ENCODE measurements around the gene OCLN. TPM values are rescaled to one million over a fixed set of nuclear protein-coding genes. Genes with fewer than 3 reads are reported as not detected.
"Not testable (repeated sequence)": the region's sequence is repeated elsewhere in the genome, so short reads cannot be mapped to it uniquely, and the experiment has no call there.

The OCLN gene
- total and polyA plus RNA-seq, 5 donors from 2014 or later = 0.06 to 1.4 (median 0.09) TPM; not detected in 1

GRCh38 chr5:69454460-69455249 is 37.9 kb upstream of the OCLN start:
- H3K4me3 Mint-ChIP-seq = no peak overlapping the region
- no peaks in the 10 kb centered on the region for H3K4me1 ChIP-seq (ENCODE audit: control insufficient read depth, insufficient read depth, low read length, poor library complexity, severe bottlenecking)
- H3K27me3 ChIP-seq (ENCODE audit: control insufficient read depth, insufficient read depth, low read length) = no peaks in the 10 kb centered on the region
- DNase-seq (no peak), ATAC-seq (ENCODE audit: low read depth in 2 of 2) (no peak)
- H3K27ac Mint-ChIP-seq = no peak overlapping the region
- H3K9me3 Mint-ChIP-seq = peaks cover 0 to 7% (median 2%) of the 10 kb centered on the region in 7 donors
- H3K9me3 ChIP-seq (ENCODE audit: control insufficient read depth in 2 of 2, low read length in 2 of 2) = no peaks in the 10 kb centered on the region
- H3K27me3 Mint-ChIP-seq = peaks cover 9% of the 10 kb centered on the region
- H3K27ac ChIP-seq (ENCODE audit: insufficient read depth, low read length, poor library complexity, severe bottlenecking) = no peak overlapping the region
- H3K4me3 ChIP-seq (ENCODE audit: low read depth, low read length) = no peak overlapping the region
- H3K4me1 Mint-ChIP-seq = no peaks in the 10 kb centered on the region
- no peaks in the 10 kb centered on the region for H3K36me3 ChIP-seq (ENCODE audit: control insufficient read depth, insufficient read depth, low read length)
- H3K36me3 Mint-ChIP-seq = no peaks in the 10 kb centered on the region

GRCh38 chr5:69455428-69455988 is 37.1 kb upstream of the OCLN start:
- H3K9me3 Mint-ChIP-seq, DNase-seq, H3K4me3 Mint-ChIP-seq: not testable (repeated sequence)

GRCh38 chr5:69462170-69462569 is 30.4 kb upstream of the OCLN start:
- H3K36me3 Mint-ChIP-seq = no peaks in the 10 kb centered on the region
- peak overlapping the region in 1 of 3 donors; percentile 21 for H3K27ac Mint-ChIP-seq
- DNase-seq (no peak), ATAC-seq (ENCODE audit: low read depth in 2 of 2) (no peak)
- H3K27me3 Mint-ChIP-seq = peaks cover 8% of the 10 kb centered on the region
- Histone ChIP-seq H3K36me3 (ENCODE audit: control insufficient read depth, insufficient read depth, low read length) (no peaks in the 10 kb centered on the region), H3K9me3 (ENCODE audit: control insufficient read depth in 2 of 2, low read length in 2 of 2) (no peaks in the 10 kb centered on the region), H3K4me3 (ENCODE audit: low read depth, low read length) (no peak overlapping the region), H3K4me1 (ENCODE audit: control insufficient read depth, insufficient read depth, low read length, poor library complexity, severe bottlenecking) (no peaks in the 10 kb centered on the region), H3K27ac (ENCODE audit: insufficient read depth, low read length, poor library complexity, severe bottlenecking) (no peak overlapping the region), H3K27me3 (ENCODE audit: control insufficient read depth, insufficient read depth, low read length) (no peaks in the 10 kb centered on the region)
- peaks cover 0 to 3% (median 0%) of the 10 kb centered on the region in 7 donors for H3K9me3 Mint-ChIP-seq
- H3K4me1 Mint-ChIP-seq = no peaks in the 10 kb centered on the region
- no peak overlapping the region for H3K4me3 Mint-ChIP-seq

More at GRCh38 chr5:69455428-69455988, 37.1 kb upstream of the OCLN start:
- H3K27me3 ChIP-seq (ENCODE audit: control insufficient read depth, insufficient read depth, low read length); H3K27me3 Mint-ChIP-seq; H3K27ac ChIP-seq (ENCODE audit: insufficient read depth, low read length, poor library complexity, severe bottlenecking); H3K9me3 ChIP-seq (ENCODE audit: control insufficient read depth in 2 of 2, low read length in 2 of 2); H3K4me1 ChIP-seq (ENCODE audit: control insufficient read depth, insufficient read depth, low read length, poor library complexity, severe bottlenecking); ATAC-seq (ENCODE audit: low read depth in 2 of 2); H3K36me3 Mint-ChIP-seq; H3K4me3 ChIP-seq (ENCODE audit: low read depth, low read length); H3K4me1 Mint-ChIP-seq; H3K27ac Mint-ChIP-seq; H3K36me3 ChIP-seq (ENCODE audit: control insufficient read depth, insufficient read depth, low read length): not testable (repeated sequence)

- ATAC-seq (ENCODE audit: low read depth in 2 of 2) = not testable (repeated sequence)
Measured at GRCh38 chr5:69466375-69466774, 26.2 kb upstream of the OCLN start.

GRCh38 chr5:69467442-69468225 is 25.0 kb upstream of the OCLN start:
- Histone ChIP-seq H3K36me3 (ENCODE audit: control insufficient read depth, insufficient read depth, low read length) (no peaks in the 10 kb centered on the region), H3K9me3 (ENCODE audit: control insufficient read depth in 2 of 2, low read length in 2 of 2) (no peaks in the 10 kb centered on the region), H3K27me3 (ENCODE audit: control insufficient read depth, insufficient read depth, low read length) (no peaks in the 10 kb centered on the region), H3K4me3 (ENCODE audit: low read depth, low read length) (no peak overlapping the region), H3K27ac (ENCODE audit: insufficient read depth, low read length, poor library complexity, severe bottlenecking) (no peak overlapping the region), H3K4me1 (ENCODE audit: control insufficient read depth, insufficient read depth, low read length, poor library complexity, severe bottlenecking) (no peaks in the 10 kb centered on the region)
- peaks cover 12% of the 10 kb centered on the region for H3K27me3 Mint-ChIP-seq
- no peaks in the 10 kb centered on the region for H3K4me1 Mint-ChIP-seq
- H3K27ac Mint-ChIP-seq = no peak overlapping the region
- no peak overlapping the region for H3K4me3 Mint-ChIP-seq
- no peak for ATAC-seq (ENCODE audit: low read depth in 2 of 2)
- DNase-seq = no peak
- peaks cover 0 to 2% (median 0%) of the 10 kb centered on the region in 7 donors for H3K9me3 Mint-ChIP-seq
- no peaks in the 10 kb centered on the region for H3K36me3 Mint-ChIP-seq

More at GRCh38 chr5:69466375-69466774, 26.2 kb upstream of the OCLN start:
- not testable (repeated sequence) for H3K27ac ChIP-seq (ENCODE audit: insufficient read depth, low read length, poor library complexity, severe bottlenecking); H3K27ac Mint-ChIP-seq; DNase-seq; H3K4me1 Mint-ChIP-seq; H3K27me3 ChIP-seq (ENCODE audit: control insufficient read depth, insufficient read depth, low read length); H3K36me3 ChIP-seq (ENCODE audit: control insufficient read depth, insufficient read depth, low read length); H3K4me1 ChIP-seq (ENCODE audit: control insufficient read depth, insufficient read depth, low read length, poor library complexity, severe bottlenecking); H3K36me3 Mint-ChIP-seq; H3K9me3 Mint-ChIP-seq; H3K4me3 Mint-ChIP-seq; H3K9me3 ChIP-seq (ENCODE audit: control insufficient read depth in 2 of 2, low read length in 2 of 2); H3K4me3 ChIP-seq (ENCODE audit: low read depth, low read length)
- peaks cover 12% of the 10 kb centered on the region for H3K27me3 Mint-ChIP-seq

- no peak for ATAC-seq (ENCODE audit: low read depth in 2 of 2)
- no peaks in the 10 kb centered on the region for H3K27me3 ChIP-seq (ENCODE audit: control insufficient read depth, insufficient read depth, low read length)
- Mint-ChIP-seq H3K27me3 (peaks cover 12% of the 10 kb centered on the region), H3K36me3 (no peaks in the 10 kb centered on the region), H3K9me3 (peaks cover 0 to 2% (median 0%) of the 10 kb centered on the region in 7 donors), H3K27ac (no peak overlapping the region), H3K4me3 (no peak overlapping the region), H3K4me1 (no peaks in the 10 kb centered on the region)
- H3K9me3 ChIP-seq (ENCODE audit: control insufficient read depth in 2 of 2, low read length in 2 of 2) = no peaks in the 10 kb centered on the region
- no peaks in the 10 kb centered on the region for H3K4me1 ChIP-seq (ENCODE audit: control insufficient read depth, insufficient read depth, low read length, poor library complexity, severe bottlenecking)
- DNase-seq = no peak
- H3K36me3 ChIP-seq (ENCODE audit: control insufficient read depth, insufficient read depth, low read length) = no peaks in the 10 kb centered on the region
- no peak overlapping the region for H3K27ac ChIP-seq (ENCODE audit: insufficient read depth, low read length, poor library complexity, severe bottlenecking)
- H3K4me3 ChIP-seq (ENCODE audit: low read depth, low read length) = no peak overlapping the region
Measured at GRCh38 chr5:69468631-69469030, 24.0 kb upstream of the OCLN start.

- H3K9me3 ChIP-seq (ENCODE audit: control insufficient read depth in 2 of 2, low read length in 2 of 2); H3K27me3 ChIP-seq (ENCODE audit: control insufficient read depth, insufficient read depth, low read length); DNase-seq; H3K27ac ChIP-seq (ENCODE audit: insufficient read depth, low read length, poor library complexity, severe bottlenecking); H3K4me1 Mint-ChIP-seq; H3K4me3 Mint-ChIP-seq; H3K9me3 Mint-ChIP-seq; H3K4me3 ChIP-seq (ENCODE audit: low read depth, low read length); H3K4me1 ChIP-seq (ENCODE audit: control insufficient read depth, insufficient read depth, low read length, poor library complexity, severe bottlenecking); H3K36me3 ChIP-seq (ENCODE audit: control insufficient read depth, insufficient read depth, low read length); H3K36me3 Mint-ChIP-seq; ATAC-seq (ENCODE audit: low read depth in 2 of 2); H3K27ac Mint-ChIP-seq: not testable (repeated sequence)
- peaks cover 11% of the 10 kb centered on the region for H3K27me3 Mint-ChIP-seq
Measured at GRCh38 chr5:69471516-69471915, 21.1 kb upstream of the OCLN start.
